ENCODE data around the gene SMYD3. TPM values are rescaled to one million over a fixed set of nuclear protein-coding genes. Genes with fewer than 3 reads are reported as not detected.

The SMYD3 gene
- total RNA-seq, 1 donor from 2014 or later, result 22.3 TPM

- TF ChIP-seq POLR2AphosphoS5 (IDR thresholded peaks at IDR 0.05; ENCODE audit: insufficient read depth in 1 of 2, low read depth in 1 of 2), result no peak
- intact Hi-C loops (cut with DNase I), result no loop called here
- Histone ChIP-seq H3K27me3 (no peaks in the 10 kb centered on the region), H3K4me1 (no peaks in the 10 kb centered on the region), H3K9me3 (no peaks in the 10 kb centered on the region), H3K36me3 (no peaks in the 10 kb centered on the region), H3K27ac (no peak overlapping the region), H3K4me3 (no peak overlapping the region)
- no peak for DNase-seq (ENCODE audit: extremely low spot score in 2 of 2)
These were observed 245.4 kb downstream of the SMYD3 start for GRCh38 chr1:246261639-246262038.

DNA sequence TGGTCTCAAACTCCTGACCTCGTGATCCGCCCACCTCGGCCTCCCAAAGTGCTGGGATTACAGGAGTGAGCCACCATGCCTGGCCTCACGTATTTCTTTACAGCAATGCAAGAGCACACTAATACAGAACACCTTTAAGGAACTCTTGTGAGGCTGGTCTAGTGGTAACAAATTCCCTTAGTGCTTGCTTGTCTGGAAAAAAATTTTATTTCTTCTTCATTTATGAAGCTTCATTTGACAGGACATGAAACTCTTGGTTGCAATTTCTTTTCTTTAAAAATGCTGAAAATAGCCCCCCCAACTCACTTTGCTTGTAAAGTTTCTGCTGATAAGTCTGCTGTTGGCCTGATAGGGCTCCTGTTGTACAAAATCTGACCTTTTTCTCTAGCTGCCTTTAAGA is 248.8 kb downstream of the SMYD3 start:
- TF ChIP-seq POLR2A (IDR thresholded peaks at IDR 0.05), result no peak
- TF ChIP-seq POLR2AphosphoS5 (IDR thresholded peaks at IDR 0.05; ENCODE audit: insufficient read depth in 1 of 2, low read depth in 1 of 2), result no peak
- TF ChIP-seq CTCF (IDR thresholded peaks at IDR 0.05), result no peak
- no peaks in the 10 kb centered on the region for H3K4me1 ChIP-seq
- no peak for DNase-seq (ENCODE audit: extremely low spot score in 2 of 2)
- H3K4me3 ChIP-seq, result no peak overlapping the region
- H3K36me3 ChIP-seq, result no peaks in the 10 kb centered on the region
- H3K27ac ChIP-seq, result no peak overlapping the region
- no peaks in the 10 kb centered on the region for H3K27me3 ChIP-seq
- intact Hi-C loops (cut with DNase I), result no loop called here
- H3K9me3 ChIP-seq, result no peaks in the 10 kb centered on the region

- H3K4me3 ChIP-seq, result no peak overlapping the region
- H3K27me3 ChIP-seq, result no peaks in the 10 kb centered on the region
- TF ChIP-seq CTCF (IDR thresholded peaks at IDR 0.05) (no peak), POLR2A (IDR thresholded peaks at IDR 0.05) (no peak), POLR2AphosphoS5 (IDR thresholded peaks at IDR 0.05; ENCODE audit: insufficient read depth in 1 of 2, low read depth in 1 of 2) (no peak)
- H3K9me3 ChIP-seq, result no peaks in the 10 kb centered on the region
- no peaks in the 10 kb centered on the region for H3K36me3 ChIP-seq
- H3K4me1 ChIP-seq, result no peaks in the 10 kb centered on the region
- intact Hi-C loops (cut with DNase I), result no loop called here
- no peak overlapping the region for H3K27ac ChIP-seq
- no peak for DNase-seq (ENCODE audit: extremely low spot score in 2 of 2)
These were observed 251.3 kb downstream of the SMYD3 start for GRCh38 chr1:246255773-246256172.

GRCh38 chr1:246254854-246255253 is 252.2 kb downstream of the SMYD3 start:
- no peaks in the 10 kb centered on the region for H3K9me3 ChIP-seq
- no peak for DNase-seq (ENCODE audit: extremely low spot score in 2 of 2)
- H3K4me1 ChIP-seq, result no peaks in the 10 kb centered on the region
- intact Hi-C loops (cut with DNase I), result no loop called here
- no peak overlapping the region for H3K4me3 ChIP-seq
- no peak overlapping the region for H3K27ac ChIP-seq
- TF ChIP-seq POLR2A (IDR thresholded peaks at IDR 0.05) (no peak), CTCF (IDR thresholded peaks at IDR 0.05) (no peak), POLR2AphosphoS5 (IDR thresholded peaks at IDR 0.05; ENCODE audit: insufficient read depth in 1 of 2, low read depth in 1 of 2) (no peak)
- no peaks in the 10 kb centered on the region for H3K27me3 ChIP-seq
- no peaks in the 10 kb centered on the region for H3K36me3 ChIP-seq

DNA sequence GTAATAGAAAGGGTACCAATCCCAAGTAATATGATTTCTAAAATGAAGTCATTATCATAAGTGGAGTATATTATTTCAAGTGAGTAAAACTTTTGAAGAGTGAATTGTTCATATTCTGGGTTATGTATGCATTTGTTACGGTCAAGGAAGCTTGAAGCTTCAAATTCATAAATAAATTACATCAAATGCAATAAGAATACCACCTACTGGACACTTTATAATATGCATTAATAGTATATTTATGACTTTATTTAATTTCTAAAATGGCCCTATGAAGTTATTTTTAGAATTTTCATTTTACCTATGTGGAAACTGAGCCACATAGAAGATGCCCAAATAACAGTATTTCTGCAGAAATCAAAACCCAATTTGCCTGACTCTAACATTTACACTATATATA is 260.6 kb downstream of the SMYD3 start:
- Histone ChIP-seq H3K9me3 (no peaks in the 10 kb centered on the region), H3K36me3 (no peaks in the 10 kb centered on the region), H3K4me3 (no peak overlapping the region), H3K27ac (no peak overlapping the region), H3K4me1 (no peaks in the 10 kb centered on the region), H3K27me3 (no peaks in the 10 kb centered on the region)
- DNase-seq (ENCODE audit: extremely low spot score in 2 of 2), result no peak
- intact Hi-C loops (cut with DNase I), result loop anchor here (5.0 kb wide), 1 partner anchor 1086 kb away; the partner anchor contains the start of gene ZNF496
- TF ChIP-seq CTCF (IDR thresholded peaks at IDR 0.05), result no peak
- TF ChIP-seq POLR2A (IDR thresholded peaks at IDR 0.05), result no peak
- no peak for TF ChIP-seq POLR2AphosphoS5 (IDR thresholded peaks at IDR 0.05; ENCODE audit: insufficient read depth in 1 of 2, low read depth in 1 of 2)
